Upper lobe of left lung (tissue), 6 donors: ENCODE results near the gene GASK1A. TPM values are rescaled to one million over a fixed set of nuclear protein-coding genes. Genes with fewer than 3 reads are reported as not detected.

Experiments
- ATAC-seq, 2 donors: fragments of 200-7000 bp; cut with Tn5 transposase; one replicate each; pipeline ENCODE4 v1.9.1; 2022; ENCODE audit warnings: mild to moderate bottlenecking in 2 of 2, moderate library complexity in 2 of 2; ENCODE audit not compliant: low FRiP score in 2 of 2
- DNase-seq, 2 donors: peaks; one replicate each; pipeline ENCODE4 v3.0.0-alpha.2; 2019 to 2020
- H3K27ac ChIP-seq, 4 donors: fragments of 200-600 bp; sonication (generic); one replicate each; pipeline ENCODE4 v1.5.1; 2016 to 2019
- H3K27me3 ChIP-seq, 4 donors: fragments of 200-600 bp; sonication (generic); one replicate each; pipeline ENCODE4 v1.5.1; 2017 to 2019
- H3K36me3 ChIP-seq, 4 donors: fragments of 200-600 bp; sonication (generic); one replicate each; pipeline ENCODE4 v1.5.1; 2016 to 2019
- H3K4me1 ChIP-seq, 4 donors: fragments of 200-600 bp; sonication (generic); one replicate each; pipeline ENCODE4 v1.5.1; 2018 to 2019
- H3K4me3 ChIP-seq, 4 donors: fragments of 200-600 bp; sonication (generic); one replicate each; pipeline ENCODE4 v1.5.1; 2017 to 2019; ENCODE audit warnings: mild to moderate bottlenecking in 2 of 4, moderate library complexity in 1 of 4
- H3K9me3 ChIP-seq, 4 donors: fragments of 200-600 bp; sonication (generic); one replicate each; pipeline ENCODE4 v1.5.1; 2018 to 2019
- CTCF ChIP-seq, 6 experiments: fragments of 450-650 bp in 4 of 6; fragments of 200-600 bp in 2 of 6; sonication (generic) in 2 of 6; IDR thresholded peaks; one replicate each; pipeline ENCODE4 v1.5.1; 2016 to 2019; ENCODE audit warnings: antibody characterized with exemption in 6 of 6
- EP300 ChIP-seq, 4 donors: sonication (generic); formaldehyde crosslinking; IDR thresholded peaks; one replicate each; pipeline ENCODE4 v1.5.1; 2017; ENCODE audit warnings: antibody characterized with exemption in 4 of 4, control low read depth in 2 of 4
- POLR2A ChIP-seq, 4 donors: fragments of 450-650 bp; IDR thresholded peaks; one replicate each; pipeline ENCODE4 v1.5.1; 2016 to 2017; ENCODE audit warnings: antibody characterized with exemption in 4 of 4, mild to moderate bottlenecking in 2 of 4
- POLR2AphosphoS5 ChIP-seq, 2 donors: sonication (generic); formaldehyde crosslinking; IDR thresholded peaks; one replicate each; pipeline ENCODE4 v1.5.1; 2017; ENCODE audit warnings: antibody characterized with exemption in 2 of 2
- WGBS, 2 donors: methylation state at CpG; one replicate each; pipeline ENCODE4 v1.1.5; 2017 to 2018; 5-methylcytosine and 5-hydroxymethylcytosine counted together
- total RNA-seq, 6 donors: library from RNA; depleted of rRNA in 4 of 6; stranded (reverse); fragments of >200 nt in 4 of 6; gene quantifications; one replicate each; pipeline versions ENCODE4 v1.1.0 to v1.2.1, GENCODE V29; 2016 to 2021
- donor health status: DM: no; HTN: no; CAD: no; lungs with moderate emphysema.
- donor health status: DM: no; HTN: yes; CAD: no; lungs with severe emphysema.

The GASK1A gene
- total RNA-seq, 6 donors from 2014 or later = 2.5 to 9.4 (median 7.7) TPM

DNA sequence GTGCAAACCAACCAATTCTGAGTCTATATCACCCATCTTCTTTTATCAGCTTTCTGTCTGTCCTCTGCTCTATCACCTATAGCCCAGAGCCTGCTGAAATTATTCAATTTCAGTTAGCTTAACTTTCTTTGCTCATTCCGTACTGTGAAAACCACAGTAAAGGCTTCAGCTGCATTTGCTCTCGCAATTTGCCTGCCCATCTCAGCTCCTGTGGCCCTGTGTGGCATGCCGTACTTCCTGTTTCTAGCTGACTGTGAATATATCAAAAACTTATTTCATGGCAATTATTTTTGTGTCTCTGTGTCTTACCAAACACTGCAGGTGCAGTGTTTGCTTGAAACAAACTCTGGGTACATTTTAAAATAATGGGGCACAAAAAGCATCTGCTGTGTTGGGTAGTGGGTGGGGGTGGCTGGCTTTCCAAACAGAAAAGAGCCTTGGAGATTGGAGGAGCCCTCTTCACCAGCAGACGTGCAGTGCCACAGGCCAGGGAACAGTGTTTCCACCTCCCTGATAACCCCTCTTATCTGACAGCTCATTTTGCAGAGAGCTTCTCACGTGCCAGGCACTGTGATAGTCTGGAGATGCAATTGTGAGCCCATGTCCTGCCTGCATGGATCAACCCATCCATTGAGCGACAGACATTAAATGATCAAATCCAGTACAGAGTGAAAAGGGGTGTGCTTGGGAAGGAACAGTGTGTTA, 45.2 kb downstream of the GASK1A start:
- Histone ChIP-seq H3K4me1 (no peaks in the 10 kb centered on the region), H3K27me3 (no peaks in the 10 kb centered on the region), H3K4me3 (no peak overlapping the region), H3K9me3 (no peaks in the 10 kb centered on the region), H3K27ac (no peak overlapping the region), H3K36me3 (no peaks in the 10 kb centered on the region)
- TF ChIP-seq CTCF (IDR thresholded peaks at IDR 0.05) (no peak), EP300 (IDR thresholded peaks at IDR 0.05) (no peak), POLR2AphosphoS5 (IDR thresholded peaks at IDR 0.05) (no peak), POLR2A (IDR thresholded peaks at IDR 0.05) (no peak)
- 68 to 76% methylated on average over 5 to 6 of the region's 6 CpGs for WGBS, 2 donors
- no peak for ATAC-seq
- no peak for DNase-seq

DNA sequence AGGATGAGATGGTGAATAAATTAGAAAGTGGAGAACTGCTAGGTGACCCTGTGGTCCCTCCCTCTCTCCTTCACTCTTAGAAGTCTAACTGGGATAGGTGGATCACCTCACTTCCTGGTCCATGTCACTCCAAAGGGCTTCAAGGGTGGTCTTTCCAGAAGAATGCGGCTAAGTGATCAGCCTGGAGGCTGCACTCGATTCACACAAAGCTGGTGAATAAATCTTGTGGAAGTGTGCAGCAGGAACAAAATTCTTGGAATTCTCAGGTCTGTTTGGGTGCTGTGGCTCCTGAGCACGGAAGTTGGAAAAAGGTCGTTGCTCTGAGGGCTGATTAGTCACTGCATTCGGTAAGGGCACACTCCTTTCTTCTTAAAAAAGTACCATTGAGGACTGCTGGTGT, 46.3 kb downstream of the GASK1A start:
- TF ChIP-seq CTCF (IDR thresholded peaks at IDR 0.05) (no peak), POLR2A (IDR thresholded peaks at IDR 0.05) (no peak), EP300 (IDR thresholded peaks at IDR 0.05) (no peak), POLR2AphosphoS5 (IDR thresholded peaks at IDR 0.05) (no peak)
- Histone ChIP-seq H3K27me3 (no peaks in the 10 kb centered on the region), H3K27ac (no peak overlapping the region), H3K4me1 (no peaks in the 10 kb centered on the region), H3K9me3 (no peaks in the 10 kb centered on the region), H3K4me3 (no peak overlapping the region), H3K36me3 (no peaks in the 10 kb centered on the region)
- DNase-seq (no peak), ATAC-seq (no peak)
- 53 to 70% methylated on average over 5 of the region's 5 CpGs for WGBS, 2 donors

DNA sequence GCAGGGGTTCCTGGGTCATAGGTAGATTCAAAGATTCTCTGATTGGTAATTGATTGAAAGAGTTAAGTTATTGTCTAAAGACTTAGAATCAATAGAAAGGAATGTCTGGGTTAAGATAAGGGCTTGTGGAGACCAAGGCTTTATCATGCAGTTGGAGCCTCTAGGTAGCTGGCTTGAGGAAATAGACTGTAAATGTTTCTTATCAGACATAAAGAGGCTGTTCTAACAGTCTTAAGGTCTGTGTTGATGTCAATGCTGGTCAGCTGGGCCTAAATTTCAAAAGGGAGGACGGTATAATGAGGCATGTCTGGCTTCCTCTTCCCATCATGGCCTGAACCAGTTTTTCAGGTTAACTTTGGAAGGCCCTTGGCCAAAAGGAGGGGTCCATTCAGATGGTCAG, 48.9 kb downstream of the GASK1A start:
- H3K4me1 ChIP-seq = peaks cover 0 to 7% (median 0%) of the 10 kb centered on the region in 4 donors
- WGBS, 2 donors = 63 to 70% methylated on average over 1 of the region's 1 CpG

DNA sequence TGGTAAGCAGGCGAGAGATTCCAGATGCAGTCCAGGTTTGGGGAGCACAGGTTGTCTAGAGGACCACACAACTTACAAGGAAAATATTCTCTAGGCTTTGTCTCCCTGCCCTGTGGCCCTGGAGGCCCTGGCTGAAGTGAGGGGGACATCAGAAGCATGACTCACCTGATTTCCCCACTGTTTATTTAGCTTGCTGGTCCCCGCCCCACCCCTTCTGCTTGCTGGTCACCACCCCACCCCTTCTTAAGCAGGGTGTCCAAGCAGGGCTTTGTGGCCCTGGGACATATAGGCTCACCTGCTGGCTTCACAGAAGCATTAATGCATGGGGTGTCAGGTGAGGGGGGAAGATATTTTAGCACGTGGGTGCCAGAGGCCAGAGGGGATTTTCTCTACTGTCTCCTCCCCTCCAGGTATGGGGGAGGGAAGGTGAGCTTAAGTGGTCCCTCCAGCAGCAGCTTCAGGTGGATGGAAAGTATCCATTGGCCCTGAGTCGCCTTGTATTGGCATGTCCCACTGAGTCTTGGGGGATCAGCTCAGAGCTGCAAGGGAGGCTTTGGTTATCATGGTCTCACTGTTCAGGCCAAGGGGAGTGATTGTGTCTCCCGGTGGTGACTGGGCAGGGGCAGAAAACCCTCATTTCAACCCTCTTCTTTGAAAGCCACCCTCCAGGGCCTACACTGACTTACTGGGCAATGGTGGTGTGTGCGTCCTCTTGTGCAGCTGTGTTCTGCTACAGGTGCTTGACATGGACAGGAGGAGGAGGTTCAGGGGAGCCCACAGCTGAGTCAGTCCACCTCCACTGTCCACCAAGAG, 49.8 kb downstream of the GASK1A start:
- no peak for TF ChIP-seq CTCF (IDR thresholded peaks at IDR 0.05)
- TF ChIP-seq EP300 (IDR thresholded peaks at IDR 0.05) = no peak
- TF ChIP-seq POLR2A (IDR thresholded peaks at IDR 0.05) = no peak
- TF ChIP-seq POLR2AphosphoS5 (IDR thresholded peaks at IDR 0.05) = no peak
- WGBS, 2 donors = 93 to 94% methylated on average over 5 to 6 of the region's 6 CpGs
- Histone ChIP-seq H3K4me3 (no peak overlapping the region), H3K4me1 (peaks cover 0 to 7% (median 0%) of the 10 kb centered on the region in 4 donors), H3K27me3 (no peaks in the 10 kb centered on the region), H3K36me3 (no peaks in the 10 kb centered on the region), H3K9me3 (no peaks in the 10 kb centered on the region), H3K27ac (no peak overlapping the region)
- peak in 1 of 2 donors; percentile 62 for DNase-seq
- ATAC-seq = no peak

More for the DNA sequence above, 48.9 kb downstream of the GASK1A start:
- no peaks in the 10 kb centered on the region for H3K9me3 ChIP-seq
- DNase-seq = no peak
- no peaks in the 10 kb centered on the region for H3K27me3 ChIP-seq
- H3K36me3 ChIP-seq = no peaks in the 10 kb centered on the region
- H3K4me3 ChIP-seq = no peak overlapping the region
- TF ChIP-seq EP300 (IDR thresholded peaks at IDR 0.05) (no peak), POLR2AphosphoS5 (IDR thresholded peaks at IDR 0.05) (no peak)
- H3K27ac ChIP-seq = no peak overlapping the region
- ATAC-seq = no peak

- H3K27me3 ChIP-seq = no peaks in the 10 kb centered on the region
- ATAC-seq (no peak), DNase-seq (peak in 1 of 2 donors; percentile 10)
- no peak overlapping the region for H3K4me3 ChIP-seq
- H3K4me1 ChIP-seq = peaks cover 0 to 7% (median 0%) of the 10 kb centered on the region in 4 donors
- TF ChIP-seq EP300 (IDR thresholded peaks at IDR 0.05) (no peak), POLR2AphosphoS5 (IDR thresholded peaks at IDR 0.05) (no peak), POLR2A (IDR thresholded peaks at IDR 0.05) (no peak), CTCF (IDR thresholded peaks at IDR 0.05) (no peak)
- H3K9me3 ChIP-seq = no peaks in the 10 kb centered on the region
- WGBS, 2 donors = 94% methylated on average over 15 of the region's 15 CpGs
- no peak overlapping the region for H3K27ac ChIP-seq
- no peaks in the 10 kb centered on the region for H3K36me3 ChIP-seq
Observed at GRCh38 chr3:43030162-43030935, 51.2 kb downstream of the GASK1A start.
